HK-2 (cell line): ENCODE measurements around the gene KATNAL2.
A peak's percentile ranks its signal among the peaks of the same experiment; 100 is the strongest.

ENCODE experiments used
- DNase-seq: peaks from one replicate; pipeline ENCODE4 v3.0.0-alpha.2; 2018; ENCODE audit not compliant: unreplicated experiment

The KATNAL2 gene

GRCh38 chr18:47035156-47035671, 117.8 kb downstream of the KATNAL2 start, which contains the start of gene ELOA2:
Gene ELOA2 (minus strand): TSS chr18:47035621. CDS start chr18:47035264, 357 bp downstream.
- DNase-seq = no peak

GRCh38 chr18:47036298-47036874, 119.0 kb downstream of the KATNAL2 start:
- no peak for DNase-seq

GRCh38 chr18:47036927-47037578, 119.7 kb downstream of the KATNAL2 start:
- DNase-seq = no peak

- DNase-seq = no peak
These were observed 123.6 kb downstream of the KATNAL2 start for GRCh38 chr18:47040982-47041381.

GRCh38 chr18:47050468-47050867, 133.1 kb downstream of the KATNAL2 start:
- DNase-seq = no peak

- no peak for DNase-seq
These were observed 137.0 kb downstream of the KATNAL2 start for GRCh38 chr18:47054369-47054768.

GRCh38 chr18:47062471-47062870, 145.1 kb downstream of the KATNAL2 start:
- no peak for DNase-seq

GRCh38 chr18:47063096-47063495, 145.7 kb downstream of the KATNAL2 start:
- DNase-seq = no peak

- DNase-seq = no peak
These were observed 150.2 kb downstream of the KATNAL2 start for GRCh38 chr18:47067648-47068047.

- no peak for DNase-seq
These were observed 157.9 kb downstream of the KATNAL2 start for GRCh38 chr18:47075098-47075883.

GRCh38 chr18:47077111-47077510, 159.7 kb downstream of the KATNAL2 start:
- no peak for DNase-seq

- DNase-seq = no peak
These were observed 163.5 kb downstream of the KATNAL2 start for GRCh38 chr18:47080872-47081271.

GRCh38 chr18:47081578-47081977, 164.2 kb downstream of the KATNAL2 start:
- DNase-seq = no peak

- DNase-seq = no peak
These were observed 170.3 kb downstream of the KATNAL2 start for GRCh38 chr18:47087676-47088075.

GRCh38 chr18:47095810-47096209, 178.4 kb downstream of the KATNAL2 start:
- DNase-seq = no peak

GRCh38 chr18:47100212-47100831, 182.9 kb downstream of the KATNAL2 start:
- peak; percentile 39 for DNase-seq

- no peak for DNase-seq
These were observed 191.0 kb downstream of the KATNAL2 start for GRCh38 chr18:47108373-47108772.

GRCh38 chr18:47108998-47109405, 191.6 kb downstream of the KATNAL2 start:
- no peak for DNase-seq

- no peak for DNase-seq
These were observed 192.3 kb downstream of the KATNAL2 start for GRCh38 chr18:47109720-47110119.

GRCh38 chr18:47110492-47111274, 193.3 kb downstream of the KATNAL2 start:
- DNase-seq = no peak

GRCh38 chr18:47113796-47114540, 196.6 kb downstream of the KATNAL2 start:
- no peak for DNase-seq
